Astrocyte (in vitro differentiated cells and primary cell): ENCODE data around the gene DUSP16. TPM values are rescaled to one million over a fixed set of nuclear protein-coding genes. Genes with fewer than 3 reads are reported as not detected.

ENCODE experiments used
- DNase-seq: peaks from one replicate; pipeline ENCODE4 v3.0.0-alpha.2; 2010; ENCODE audit warnings: low read depth
- FAIRE-seq: peaks from 2 replicates; lab custom pipeline; 2011; peaks lifted over from hg19 to GRCh38; lab: Jason Lieb, UNC
- H2AFZ ChIP-seq: 2 replicates; pipeline ENCODE4 v1.6.0; 2012; ENCODE audit warnings: low read depth, low read length, inconsistent platforms
- H3K27ac ChIP-seq: 2 replicates; pipeline ENCODE4 v1.5.1; 2011; ENCODE audit warnings: low read depth, low read length, inconsistent platforms
- H3K27me3 ChIP-seq: 2 replicates; pipeline ENCODE4 v1.6.0; 2011; ENCODE audit warnings: low read length, inconsistent platforms; ENCODE audit not compliant: insufficient read depth
- H3K36me3 ChIP-seq: 2 replicates; pipeline ENCODE4 v1.5.1; 2011; ENCODE audit warnings: low read length, inconsistent platforms; ENCODE audit not compliant: insufficient read depth
- H3K4me1 ChIP-seq: 2 replicates; pipeline ENCODE4 v1.5.1; 2011; ENCODE audit warnings: low read length, inconsistent platforms; ENCODE audit not compliant: insufficient read depth
- H3K4me2 ChIP-seq: 2 replicates; pipeline ENCODE4 v1.6.0; 2012; ENCODE audit warnings: low read length, inconsistent platforms
- H3K4me3 ChIP-seq: 2 replicates; pipeline ENCODE4 v1.5.1; 2011; ENCODE audit warnings: low read depth, mild to moderate bottlenecking, low read length, inconsistent platforms; ENCODE audit not compliant: insufficient read depth
- H3K79me2 ChIP-seq: 2 replicates; pipeline ENCODE4 v1.6.0; 2012; ENCODE audit warnings: mild to moderate bottlenecking, low read length, inconsistent platforms; ENCODE audit not compliant: insufficient read depth
- H3K9ac ChIP-seq: 2 replicates; pipeline ENCODE4 v1.6.0; 2012; ENCODE audit warnings: mild to moderate bottlenecking, low read length, inconsistent platforms
- H3K9me3 ChIP-seq: 2 replicates; pipeline ENCODE4 v1.5.1; 2012; ENCODE audit warnings: low read depth, mild to moderate bottlenecking, low read length, inconsistent platforms; ENCODE audit not compliant: insufficient read depth
- H4K20me1 ChIP-seq: 2 replicates; pipeline ENCODE4 v1.6.0; 2012; ENCODE audit warnings: low read length, inconsistent platforms; ENCODE audit not compliant: insufficient read depth
- H3K27ac Mint-ChIP-seq: one replicate; pipeline ENCODE4 v1.8.0; 2021; ENCODE audit warnings: mild to moderate bottlenecking, mixed read lengths; ENCODE audit not compliant: unreplicated experiment
- H3K27me3 Mint-ChIP-seq: one replicate; pipeline ENCODE4 v1.8.0; 2021; ENCODE audit warnings: low read depth, mixed read lengths; ENCODE audit not compliant: unreplicated experiment
- H3K36me3 Mint-ChIP-seq: one replicate; pipeline ENCODE4 v1.8.0; 2021; ENCODE audit warnings: low read depth, mixed read lengths; ENCODE audit not compliant: unreplicated experiment
- H3K4me1 Mint-ChIP-seq: one replicate; pipeline ENCODE4 v1.8.0; 2021; ENCODE audit warnings: low read depth, mixed read lengths; ENCODE audit not compliant: unreplicated experiment
- H3K4me3 Mint-ChIP-seq: one replicate; pipeline ENCODE4 v1.8.0; 2021; ENCODE audit warnings: mild to moderate bottlenecking, moderate library complexity, mixed read lengths; ENCODE audit not compliant: unreplicated experiment
- H3K9me3 Mint-ChIP-seq: one replicate; pipeline ENCODE4 v1.8.0; 2021; ENCODE audit warnings: mild to moderate bottlenecking, mixed read lengths; ENCODE audit not compliant: unreplicated experiment
- CTCF ChIP-seq: IDR thresholded peaks from 2 replicates; pipeline ENCODE4 v1.5.1; 2011; ENCODE audit warnings: low read depth, mild to moderate bottlenecking, inconsistent platforms, low read length, moderate library complexity; ENCODE audit not compliant: insufficient read depth
- EZH2 ChIP-seq: IDR thresholded peaks from 2 replicates; pipeline ENCODE4 v1.6.1; 2012; ENCODE audit warnings: mild to moderate bottlenecking, low read length, inconsistent platforms; ENCODE audit not compliant: insufficient read depth
- total RNA-seq: library from RNA; stranded (reverse); gene quantifications from 2 replicates; pipeline ENCODE4 v1.2.1, GENCODE V29; 2021

The DUSP16 gene
- total RNA-seq, 1 donor from 2014 or later: 24.2 TPM

- FAIRE-seq (no peak), DNase-seq (peak; percentile 48)
- Mint-ChIP-seq H3K4me1 (peaks cover 7% of the 10 kb centered on the region), H3K27ac (no peak overlapping the region), H3K9me3 (peaks cover 12% of the 10 kb centered on the region), H3K27me3 (no peaks in the 10 kb centered on the region), H3K4me3 (no peak overlapping the region), H3K36me3 (peaks cover 11% of the 10 kb centered on the region)
- Histone ChIP-seq H2AFZ (no peak overlapping the region), H3K27ac (no peak overlapping the region), H3K4me3 (no peak overlapping the region), H3K4me2 (no peak overlapping the region), H3K36me3 (no peaks in the 10 kb centered on the region), H3K9me3 (no peaks in the 10 kb centered on the region), H3K9ac (no peak overlapping the region), H3K4me1 (no peaks in the 10 kb centered on the region), H3K27me3 (no peaks in the 10 kb centered on the region), H3K79me2 (no peaks in the 10 kb centered on the region), H4K20me1 (no peaks in the 10 kb centered on the region)
- no peak for TF ChIP-seq CTCF
- no peak for TF ChIP-seq EZH2
Observed at GRCh38 chr12:12425616-12426015, 137.0 kb downstream of the DUSP16 start.

- H3K79me2 ChIP-seq: no peaks in the 10 kb centered on the region
- DNase-seq (no peak), FAIRE-seq (no peak)
- TF ChIP-seq CTCF (no peak), EZH2 (no peak)
- no peaks in the 10 kb centered on the region for H3K4me1 ChIP-seq
- no peak overlapping the region for H3K27ac ChIP-seq
- Mint-ChIP-seq H3K4me1 (peaks cover 7% of the 10 kb centered on the region), H3K9me3 (peaks cover 12% of the 10 kb centered on the region), H3K4me3 (no peak overlapping the region), H3K27ac (no peak overlapping the region), H3K27me3 (no peaks in the 10 kb centered on the region), H3K36me3 (peaks cover 11% of the 10 kb centered on the region)
- no peak overlapping the region for H3K4me3 ChIP-seq
- no peaks in the 10 kb centered on the region for H3K36me3 ChIP-seq
- no peaks in the 10 kb centered on the region for H3K9me3 ChIP-seq
- no peak overlapping the region for H2AFZ ChIP-seq
- H3K27me3 ChIP-seq: no peaks in the 10 kb centered on the region
- no peaks in the 10 kb centered on the region for H4K20me1 ChIP-seq
- H3K9ac ChIP-seq: no peak overlapping the region
- H3K4me2 ChIP-seq: no peak overlapping the region
Observed at GRCh38 chr12:12425001-12425400, 137.7 kb downstream of the DUSP16 start.

Other genes with a start within 250 kb of the DUSP16 start
- 2.5 and 2.9 TPM in 2 replicates for gene MANSC1, start 212.6 kb downstream of the DUSP16 start, total RNA-seq
- gene BORCS5, start 205.8 kb downstream of the DUSP16 start, total RNA-seq: 8.1 and 10.4 TPM in 2 replicates
- 13.9 and 14.8 TPM in 2 replicates for gene CREBL2, start 49.0 kb upstream of the DUSP16 start, total RNA-seq
- gene GPR19, start 133.3 kb upstream of the DUSP16 start, total RNA-seq: 2.8 and 4.3 TPM in 2 replicates
- gene CDKN1B, start 154.5 kb upstream of the DUSP16 start, total RNA-seq: 13.4 and 16.7 TPM in 2 replicates
- gene APOLD1, start 222.8 kb upstream of the DUSP16 start, total RNA-seq: 0.38 and 0.70 TPM in 2 replicates